OCI-LY3 (cell line): ENCODE measurements around the gene BPIFB6.

Source experiments
- H2AFZ ChIP-seq: fragments of 200-600, 300-600 bp; shearing (Covaris generic); 2 replicates; pipeline ENCODE4 v1.6.0; 2014; ENCODE audit warnings: antibody characterized with exemption, low read depth, low read length
- H3K27ac ChIP-seq: fragments of 200-600, 300-600 bp; sonication (generic); 2 replicates; pipeline ENCODE4 v1.5.1; 2014; ENCODE audit warnings: mild to moderate bottlenecking, low read length, moderate library complexity, mixed read lengths
- H3K27me3 ChIP-seq: fragments of 200-600, 300-600 bp; sonication (generic); 2 replicates; pipeline ENCODE4 v1.6.1; 2014; ENCODE audit warnings: low read depth, low read length, mixed read lengths
- H3K36me3 ChIP-seq: fragments of 200-600, 300-600 bp; sonication (generic); replicated peaks from 2 replicates; pipeline ENCODE3; 2014; ENCODE audit warnings: low read depth, low read length, mixed read lengths
- H3K4me1 ChIP-seq: fragments of 300-600, 200-600 bp; sonication (generic); 2 replicates; pipeline ENCODE4 v1.6.1; 2014; ENCODE audit warnings: low read length, mixed read lengths
- H3K4me2 ChIP-seq: fragments of 200-600, 300-600 bp; sonication (generic); 2 replicates; pipeline ENCODE4 v1.6.1; 2014; ENCODE audit warnings: low read length, mixed read lengths
- H3K4me3 ChIP-seq: fragments of 300-600, 200-600 bp; sonication (generic); 2 replicates; pipeline ENCODE4 v1.5.1; 2014; ENCODE audit warnings: antibody characterized with exemption, mild to moderate bottlenecking, low read length, moderate library complexity
- H3K79me2 ChIP-seq: fragments of 300-600, 200-600 bp; shearing (Covaris generic); 2 replicates; pipeline ENCODE4 v1.6.1; 2014; ENCODE audit warnings: mild to moderate bottlenecking, low read length, mixed read lengths
- H3K9ac ChIP-seq: fragments of 300-600, 200-600 bp; shearing (Covaris generic); 2 replicates; pipeline ENCODE4 v1.6.0; 2014; ENCODE audit warnings: mild to moderate bottlenecking, low read length, moderate library complexity
- H3K9me3 ChIP-seq: fragments of 200-600, 300-600 bp; shearing (Covaris generic); 2 replicates; pipeline ENCODE4 v1.6.1; 2014; ENCODE audit warnings: low read length, mixed read lengths; ENCODE audit not compliant: insufficient read depth
- H4K20me1 ChIP-seq: fragments of 200-600, 300-600 bp; sonication (generic); 2 replicates; pipeline ENCODE4 v1.6.1; 2016; ENCODE audit warnings: low read length, mixed read lengths; ENCODE audit not compliant: insufficient read depth
- EZH2phosphoT487 ChIP-seq: fragments of 200-600 bp; shearing (Covaris generic); IDR thresholded peaks from 2 replicates; pipeline ENCODE4 v1.6.1; 2018; ENCODE audit warnings: antibody characterized with exemption, mixed run types, low read depth
- TF ChIP-seq, protein P1 (sequence below): fragments of 200-600, 300-600 bp; sonication (generic); IDR thresholded peaks from 2 replicates; pipeline ENCODE4 v1.5.1; 2014; ENCODE audit warnings: antibody characterized with exemption, low read length, low read depth

BPIFB6 gene

DNA sequence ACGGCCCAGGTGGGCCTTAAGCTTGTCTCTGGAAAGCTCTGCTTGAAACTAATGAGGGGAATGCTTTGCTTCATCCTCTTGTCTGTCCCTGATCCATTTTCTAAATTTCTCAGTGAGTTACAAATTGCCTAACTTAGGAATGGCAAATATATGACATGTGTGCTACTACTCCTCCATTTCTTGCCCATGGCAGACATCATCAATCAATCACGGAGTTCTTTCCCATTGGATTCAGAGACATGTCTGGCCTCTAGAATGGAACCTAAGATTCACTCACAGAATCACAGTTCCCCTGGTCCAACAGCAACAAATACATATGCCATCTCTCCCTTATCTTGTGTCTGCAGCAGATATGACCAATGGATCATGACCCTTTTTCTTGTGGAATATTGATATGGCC lies 41.4 kb downstream of the BPIFB6 start:
- H3K4me1 ChIP-seq, result no peaks in the 10 kb centered on the region
- no peaks in the 10 kb centered on the region for H4K20me1 ChIP-seq
- no peak overlapping the region for H2AFZ ChIP-seq
- H3K4me2 ChIP-seq, result no peak overlapping the region
- H3K9me3 ChIP-seq, result no peaks in the 10 kb centered on the region
- no peak overlapping the region for H3K9ac ChIP-seq
- no peaks in the 10 kb centered on the region for H3K79me2 ChIP-seq
- H3K4me3 ChIP-seq, result no peak overlapping the region
- H3K27me3 ChIP-seq, result peaks cover 39% of the 10 kb centered on the region
- H3K27ac ChIP-seq, result no peak overlapping the region
- no peaks in the 10 kb centered on the region for H3K36me3 ChIP-seq
- TF ChIP-seq, protein P1, sequence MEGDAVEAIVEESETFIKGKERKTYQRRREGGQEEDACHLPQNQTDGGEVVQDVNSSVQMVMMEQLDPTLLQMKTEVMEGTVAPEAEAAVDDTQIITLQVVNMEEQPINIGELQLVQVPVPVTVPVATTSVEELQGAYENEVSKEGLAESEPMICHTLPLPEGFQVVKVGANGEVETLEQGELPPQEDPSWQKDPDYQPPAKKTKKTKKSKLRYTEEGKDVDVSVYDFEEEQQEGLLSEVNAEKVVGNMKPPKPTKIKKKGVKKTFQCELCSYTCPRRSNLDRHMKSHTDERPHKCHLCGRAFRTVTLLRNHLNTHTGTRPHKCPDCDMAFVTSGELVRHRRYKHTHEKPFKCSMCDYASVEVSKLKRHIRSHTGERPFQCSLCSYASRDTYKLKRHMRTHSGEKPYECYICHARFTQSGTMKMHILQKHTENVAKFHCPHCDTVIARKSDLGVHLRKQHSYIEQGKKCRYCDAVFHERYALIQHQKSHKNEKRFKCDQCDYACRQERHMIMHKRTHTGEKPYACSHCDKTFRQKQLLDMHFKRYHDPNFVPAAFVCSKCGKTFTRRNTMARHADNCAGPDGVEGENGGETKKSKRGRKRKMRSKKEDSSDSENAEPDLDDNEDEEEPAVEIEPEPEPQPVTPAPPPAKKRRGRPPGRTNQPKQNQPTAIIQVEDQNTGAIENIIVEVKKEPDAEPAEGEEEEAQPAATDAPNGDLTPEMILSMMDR, result no peak
- no peak for TF ChIP-seq EZH2phosphoT487

DNA sequence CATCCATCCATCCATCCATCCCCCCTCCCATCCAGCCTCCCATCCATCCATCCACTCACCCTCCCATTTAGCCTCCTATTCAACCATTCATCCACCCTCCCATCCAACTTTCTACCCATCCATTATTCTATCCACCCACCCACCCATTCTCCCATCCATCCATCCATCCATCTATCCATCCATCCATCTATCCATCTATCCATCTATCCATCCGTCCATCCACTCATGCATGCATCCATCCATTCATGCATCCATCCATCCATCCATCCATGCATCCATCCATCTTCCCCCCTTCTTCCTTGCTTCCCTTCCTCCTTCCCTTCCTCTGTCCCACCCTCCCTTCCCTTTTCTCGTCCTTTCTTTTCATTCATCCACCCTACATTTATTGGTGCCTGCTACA lies 43.2 kb downstream of the BPIFB6 start:
- Histone ChIP-seq H2AFZ (no peak overlapping the region), H3K79me2 (no peaks in the 10 kb centered on the region), H3K4me3 (no peak overlapping the region), H3K27ac (no peak overlapping the region), H4K20me1 (no peaks in the 10 kb centered on the region), H3K4me1 (no peaks in the 10 kb centered on the region), H3K9ac (no peak overlapping the region), H3K9me3 (no peaks in the 10 kb centered on the region), H3K36me3 (no peaks in the 10 kb centered on the region), H3K4me2 (no peak overlapping the region), H3K27me3 (peaks cover 44% of the 10 kb centered on the region)
- TF ChIP-seq, protein P1, result no peak
- no peak for TF ChIP-seq EZH2phosphoT487

DNA sequence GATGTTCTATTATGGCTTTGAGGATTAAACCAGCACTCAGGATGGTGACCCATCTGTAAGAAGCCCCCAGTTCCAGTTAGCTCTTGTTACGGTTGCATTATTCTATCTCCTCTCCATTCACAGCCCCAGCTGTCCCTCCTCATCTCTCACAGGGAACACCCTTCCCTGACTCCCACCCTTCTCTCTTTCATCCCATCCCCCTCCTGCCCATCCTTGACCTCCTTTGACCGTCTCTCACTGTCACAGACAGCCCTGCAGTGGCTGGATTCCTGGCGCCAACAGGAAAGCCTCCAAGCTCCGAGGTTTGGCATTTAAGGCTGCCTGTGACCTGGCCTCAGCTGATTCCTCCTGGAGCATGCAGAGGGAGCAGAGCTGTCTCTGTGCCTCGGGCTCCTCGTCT lies 43.8 kb downstream of the BPIFB6 start:
- Histone ChIP-seq H3K27me3 (peaks cover 44% of the 10 kb centered on the region), H2AFZ (no peak overlapping the region), H3K79me2 (no peaks in the 10 kb centered on the region), H3K4me3 (no peak overlapping the region), H3K9me3 (no peaks in the 10 kb centered on the region), H3K4me1 (no peaks in the 10 kb centered on the region), H3K36me3 (no peaks in the 10 kb centered on the region), H3K9ac (no peak overlapping the region), H3K4me2 (no peak overlapping the region), H4K20me1 (no peaks in the 10 kb centered on the region), H3K27ac (no peak overlapping the region)
- TF ChIP-seq, protein P1, result no peak
- no peak for TF ChIP-seq EZH2phosphoT487

GRCh38 chr20:33076662-33077372 lies 45.4 kb downstream of the BPIFB6 start:
- TF ChIP-seq EZH2phosphoT487, result no peak
- TF ChIP-seq, protein P1, result no peak
- Histone ChIP-seq H3K27ac (no peak overlapping the region), H2AFZ (no peak overlapping the region), H3K4me1 (no peaks in the 10 kb centered on the region), H3K4me2 (no peak overlapping the region), H3K36me3 (no peaks in the 10 kb centered on the region), H4K20me1 (no peaks in the 10 kb centered on the region), H3K9ac (no peak overlapping the region), H3K79me2 (no peaks in the 10 kb centered on the region), H3K4me3 (no peak overlapping the region), H3K9me3 (no peaks in the 10 kb centered on the region), H3K27me3 (peaks cover 53% of the 10 kb centered on the region)
